K562 (cell line): ENCODE measurements around the gene CISD2. TPM values are rescaled to one million over a fixed set of nuclear protein-coding genes. Genes with fewer than 3 reads are reported as not detected.

ENCODE experiments used
- BRD4 ChIP-seq: fragments of 200-600 bp; sonication (generic); IDR thresholded peaks from 2 replicates; pipeline ENCODE4 v1.6.1; 2017; ENCODE audit warnings: inconsistent platforms
- DLX4 ChIP-seq: fragments of 250-450 bp; sonication (Bioruptor Pico); IDR thresholded peaks from 2 replicates; pipeline ENCODE4 v1.6.1; 2021; ENCODE audit warnings: mild to moderate bottlenecking
- ELF1 ChIP-seq: fragments of 200-800 bp; sonication (Bioruptor generic); IDR thresholded peaks from 2 replicates; pipeline ENCODE4 v1.6.1; 2016; ENCODE audit warnings: missing genetic modification characterization, missing compliant biosample characterization
- LEF1 ChIP-seq: fragments of 450-650 bp; IDR thresholded peaks from 2 replicates; pipeline ENCODE4 v1.6.1; 2016; ENCODE audit warnings: mild to moderate bottlenecking
- MITF ChIP-seq: IDR thresholded peaks from 2 replicates; pipeline ENCODE4 v1.6.1; 2014; ENCODE audit warnings: antibody characterized with exemption
- NONO ChIP-seq, 2 experiments: fragments of 200-400 bp in 1 of 2; fragments of 450-650 bp in 1 of 2; formaldehyde crosslinking in 1 of 2; IDR thresholded peaks; 2 replicates each; pipeline ENCODE4 v1.6.1; 2017; ENCODE audit warnings: low read depth in 2 of 2, mild to moderate bottlenecking in 2 of 2, moderate library complexity in 2 of 2, low read length in 1 of 2
- PHF20 ChIP-seq: fragments of 450-650 bp; IDR thresholded peaks from 2 replicates; pipeline ENCODE4 v1.6.1; 2018; ENCODE audit not compliant: partially characterized antibody
- SP1 ChIP-seq: sonication (generic); formaldehyde crosslinking; IDR thresholded peaks from 2 replicates; pipeline ENCODE4 v1.8.1; 2022; ENCODE audit warnings: mild to moderate bottlenecking, missing genetic modification reagents
- TEAD1 ChIP-seq, 2 experiments: fragments of 450-650 bp in 1 of 2; sonication (generic) in 1 of 2; formaldehyde crosslinking; IDR thresholded peaks; 2 replicates each; pipeline versions ENCODE4 v1.4.0 to v1.8.0; 2020 to 2022; ENCODE audit warnings: mild to moderate bottlenecking in 2 of 2, missing genetic modification reagents in 1 of 2
- USF1 ChIP-seq: sonication (generic); formaldehyde crosslinking; IDR thresholded peaks from 2 replicates; pipeline ENCODE4 v1.9.0; 2022; ENCODE audit warnings: mild to moderate bottlenecking, missing genetic modification reagents
- USF2 ChIP-seq: sonication (generic); formaldehyde crosslinking; IDR thresholded peaks from 2 replicates; pipeline ENCODE4 v1.5.0; 2020; ENCODE audit warnings: missing genetic modification reagents
- YY1 ChIP-seq, 3 experiments: IDR thresholded peaks; 2 replicates each; pipeline ENCODE4 v1.6.1; 2011; ENCODE audit warnings: low read length in 2 of 3, mild to moderate bottlenecking in 2 of 3, moderate library complexity in 2 of 3, borderline replicate concordance in 1 of 3, control low read depth in 1 of 3, low read depth in 1 of 3; ENCODE audit not compliant: insufficient read depth in 3 of 3, insufficient replicate concordance in 2 of 3, control insufficient read depth in 1 of 3, insufficient read length in 1 of 3; ENCODE audit errors: extremely low read depth in 1 of 3
- ZBTB7A ChIP-seq: IDR thresholded peaks from 2 replicates; pipeline ENCODE4 v1.6.1; 2011; ENCODE audit warnings: low read depth, mild to moderate bottlenecking, low read length, moderate library complexity, borderline replicate concordance; ENCODE audit not compliant: control insufficient read depth
- ZNF12 ChIP-seq: sonication (generic); formaldehyde crosslinking; IDR thresholded peaks from 2 replicates; pipeline ENCODE4 v1.4.0; 2020; ENCODE audit warnings: mild to moderate bottlenecking, missing genetic modification reagents
- ZNF395 ChIP-seq: fragments of 200-800 bp; sonication (Bioruptor generic); IDR thresholded peaks from 2 replicates; pipeline ENCODE4 v1.6.1; 2017; ENCODE audit warnings: missing genetic modification characterization, missing compliant biosample characterization
- polyA plus RNA-seq, 8 experiments: library from polyadenylated mRNA; depleted of rRNA in 4 of 8; stranded (reverse) in 5 of 8; unstranded in 3 of 8; fragments of >200 nt; fragmentation: Nextera tagmentation in 2 of 8; fragmentation: Illumina TruSeq in 1 of 8; extraction: Ambion mirVana in 2 of 8; extraction: Trizol in 1 of 8; gene quantifications; 2 replicates each; pipeline versions ENCODE4 v1.2.1 to v1.2.3, GENCODE V29; 2011 to 2014; ENCODE audit warnings: inconsistent platforms in 1 of 8, missing spikeins in 1 of 8
- total RNA-seq, 7 experiments: library from RNA; depleted of rRNA in 6 of 7; stranded (reverse); fragments of >200 nt in 6 of 7; fragmentation: Illumina TruSeq in 2 of 7; extraction: Trizol in 2 of 7; gene quantifications; 2 replicates each; pipeline versions ENCODE4 v1.2.1 to v1.2.3, GENCODE V29; 2011 to 2021; ENCODE audit warnings: low replicate concordance in 1 of 7
- TF ChIP-seq, protein P1 (sequence below), 3 experiments: fragments of 200-800 bp in 1 of 3; fragments of 250-450 bp in 1 of 3; fragments of 450-650 bp in 1 of 3; sonication (Bioruptor Pico) in 1 of 3; sonication (Bioruptor generic) in 1 of 3; formaldehyde crosslinking in 1 of 3; IDR thresholded peaks; 2 replicates each; pipeline versions ENCODE4 v1.6.1 to v1.8.0; 2016 to 2022; ENCODE audit warnings: mild to moderate bottlenecking in 2 of 3, missing genetic modification characterization in 2 of 3, missing compliant biosample characterization in 1 of 3, moderate library complexity in 1 of 3

Gene CISD2
- total and polyA plus RNA-seq, 9 of the 15 experiments (the other 6 are each of a cell fraction or from before 2014, with no cell fraction given): 37.8 to 91.4 (median 59.8) TPM

- 0 out of 2 replicates have a peak, but pooled peaks have one; percentile 10 for TF ChIP-seq ZNF395 (CRISPR knock-in tag)
- TF ChIP-seq ZNF12 (CRISPR knock-in tag): peak; percentile 80; the same call in 1 of the 2 replicates
- peak; percentile 91 for TF ChIP-seq SP1 (CRISPR knock-in tag)
- peak in 2 of 3 experiments; percentile 48 to 67 for TF ChIP-seq YY1 (IDR thresholded peaks at IDR 0.05; ENCODE audit: borderline replicate concordance in 1 of 3, control insufficient read depth in 1 of 3, extremely low read depth in 1 of 3, insufficient read depth in 3 of 3, insufficient read length in 1 of 3, insufficient replicate concordance in 2 of 3, low read depth in 1 of 3, low read length in 2 of 3)
- peak; percentile 57 for TF ChIP-seq PHF20
- TF ChIP-seq BRD4: 0 out of 2 replicates have a peak, but pooled peaks have one; percentile 32
- peak; percentile 95 for TF ChIP-seq USF2 (CRISPR knock-in tag)
- peak; percentile 79; the same call in 1 of the 2 replicates for TF ChIP-seq MITF
- peak; percentile 31 to 77; a peak in 2 of 4 replicates for TF ChIP-seq NONO (IDR thresholded peaks at IDR 0.05; ENCODE audit: low read depth in 2 of 2, low read length in 1 of 2)
- TF ChIP-seq DLX4 (CRISPR knock-in tag): no peak
- peak in 1 of 2 experiments; percentile 84; a peak in 1 of 4 replicates for TF ChIP-seq TEAD1 (CRISPR knock-in tag; IDR thresholded peaks at IDR 0.05)
- peak; percentile 86 for TF ChIP-seq ZBTB7A
- TF ChIP-seq, protein P1, sequence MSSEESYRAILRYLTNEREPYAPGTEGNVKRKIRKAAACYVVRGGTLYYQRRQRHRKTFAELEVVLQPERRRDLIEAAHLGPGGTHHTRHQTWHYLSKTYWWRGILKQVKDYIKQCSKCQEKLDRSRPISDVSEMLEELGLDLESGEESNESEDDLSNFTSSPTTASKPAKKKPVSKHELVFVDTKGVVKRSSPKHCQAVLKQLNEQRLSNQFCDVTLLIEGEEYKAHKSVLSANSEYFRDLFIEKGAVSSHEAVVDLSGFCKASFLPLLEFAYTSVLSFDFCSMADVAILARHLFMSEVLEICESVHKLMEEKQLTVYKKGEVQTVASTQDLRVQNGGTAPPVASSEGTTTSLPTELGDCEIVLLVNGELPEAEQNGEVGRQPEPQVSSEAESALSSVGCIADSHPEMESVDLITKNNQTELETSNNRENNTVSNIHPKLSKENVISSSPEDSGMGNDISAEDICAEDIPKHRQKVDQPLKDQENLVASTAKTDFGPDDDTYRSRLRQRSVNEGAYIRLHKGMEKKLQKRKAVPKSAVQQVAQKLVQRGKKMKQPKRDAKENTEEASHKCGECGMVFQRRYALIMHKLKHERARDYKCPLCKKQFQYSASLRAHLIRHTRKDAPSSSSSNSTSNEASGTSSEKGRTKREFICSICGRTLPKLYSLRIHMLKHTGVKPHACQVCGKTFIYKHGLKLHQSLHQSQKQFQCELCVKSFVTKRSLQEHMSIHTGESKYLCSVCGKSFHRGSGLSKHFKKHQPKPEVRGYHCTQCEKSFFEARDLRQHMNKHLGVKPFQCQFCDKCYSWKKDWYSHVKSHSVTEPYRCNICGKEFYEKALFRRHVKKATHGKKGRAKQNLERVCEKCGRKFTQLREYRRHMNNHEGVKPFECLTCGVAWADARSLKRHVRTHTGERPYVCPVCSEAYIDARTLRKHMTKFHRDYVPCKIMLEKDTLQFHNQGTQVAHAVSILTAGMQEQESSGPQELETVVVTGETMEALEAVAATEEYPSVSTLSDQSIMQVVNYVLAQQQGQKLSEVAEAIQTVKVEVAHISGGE (CRISPR knock-in tag; IDR thresholded peaks at IDR 0.05): peak in 1 of 3 experiments; percentile 52; a peak in 1 of 6 replicates
- peak; percentile 99 for TF ChIP-seq USF1 (CRISPR knock-in tag)
- peak; percentile 81; the same call in 1 of the 2 replicates for TF ChIP-seq LEF1
- peak; percentile 41 for TF ChIP-seq ELF1 (tag)
These were observed at the start of gene CISD2 (continued) for GRCh38 chr4:102868781-102869568.
